Measurements from ENCODE around the gene PRRX2. TPM values are rescaled to one million over a fixed set of nuclear protein-coding genes. Genes with fewer than 3 reads are reported as not detected.
A peak's percentile ranks its signal among the peaks of the same experiment; 100 is the strongest.
"Not testable (repeated sequence)": the region's sequence is repeated elsewhere in the genome, so short reads cannot be mapped to it uniquely, and the experiment has no call there.

The PRRX2 gene
- polyA plus RNA-seq, 1 donor from 2014 or later: not detected

GRCh38 chr9:129653823-129654553 is 11.5 kb upstream of the PRRX2 start:
- H3K27ac Mint-ChIP-seq: peak overlapping the region in 1 of 3 donors; percentile 35
- peak overlapping the region in 1 of 4 donors; percentile 39 for H3K4me3 Mint-ChIP-seq
- no peaks in the 10 kb centered on the region for H3K9me3 Mint-ChIP-seq
- no peaks in the 10 kb centered on the region for H3K4me1 Mint-ChIP-seq
- no peaks in the 10 kb centered on the region for H3K27me3 Mint-ChIP-seq
- H3K36me3 Mint-ChIP-seq: no peaks in the 10 kb centered on the region

- no peak overlapping the region for H3K4me3 Mint-ChIP-seq
- H3K4me1 Mint-ChIP-seq: no peaks in the 10 kb centered on the region
- H3K36me3 Mint-ChIP-seq: no peaks in the 10 kb centered on the region
- H3K9me3 Mint-ChIP-seq: no peaks in the 10 kb centered on the region
- no peaks in the 10 kb centered on the region for H3K27me3 Mint-ChIP-seq
- H3K27ac Mint-ChIP-seq: peak overlapping the region in 1 of 3 donors; percentile 35
Measured at GRCh38 chr9:129654554-129655040, 10.8 kb upstream of the PRRX2 start.

DNA sequence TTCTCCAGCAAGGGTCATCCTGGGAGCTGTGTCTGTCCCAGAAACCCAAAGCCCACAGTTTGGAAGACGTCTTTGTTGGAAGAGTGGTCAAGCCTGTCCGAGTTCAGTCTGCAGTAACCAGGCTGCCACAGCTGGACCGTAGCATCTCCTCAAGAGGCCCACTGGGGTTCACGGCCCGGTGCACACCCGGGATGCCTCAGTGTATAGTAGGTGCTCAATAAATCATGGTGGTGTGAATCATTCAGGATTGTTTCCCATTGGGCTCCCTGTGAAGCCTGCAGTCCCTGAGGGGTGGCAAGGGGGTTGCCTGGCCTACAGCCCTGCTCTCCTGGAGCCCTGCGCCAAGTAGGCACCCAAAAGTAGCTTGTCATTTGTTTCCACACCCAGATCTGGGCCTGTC is 10.3 kb upstream of the PRRX2 start:
- Mint-ChIP-seq H3K36me3 (no peaks in the 10 kb centered on the region), H3K4me3 (no peak overlapping the region), H3K27ac (no peak overlapping the region), H3K4me1 (no peaks in the 10 kb centered on the region), H3K27me3 (no peaks in the 10 kb centered on the region), H3K9me3 (no peaks in the 10 kb centered on the region)

DNA sequence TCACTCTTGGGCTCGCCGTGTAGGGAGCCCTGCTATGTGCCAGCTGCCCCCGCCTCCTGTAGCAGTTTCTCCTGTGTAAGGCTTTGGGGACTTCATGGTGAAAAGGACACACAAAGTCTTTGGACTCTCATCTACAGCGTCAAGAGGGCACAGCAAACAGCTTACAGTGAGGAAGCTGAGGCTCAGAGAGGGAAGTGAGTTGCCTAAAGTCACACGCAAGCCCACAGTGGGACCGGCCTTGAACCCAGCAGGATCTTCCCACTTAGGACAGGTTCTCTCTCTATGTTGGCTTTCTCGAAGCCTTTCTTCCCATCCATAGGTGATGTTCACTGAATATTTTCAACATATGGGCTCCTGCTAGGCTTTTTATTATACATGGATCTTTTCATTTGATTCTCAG is 9.8 kb upstream of the PRRX2 start:
- no peaks in the 10 kb centered on the region for H3K4me1 Mint-ChIP-seq

DNA sequence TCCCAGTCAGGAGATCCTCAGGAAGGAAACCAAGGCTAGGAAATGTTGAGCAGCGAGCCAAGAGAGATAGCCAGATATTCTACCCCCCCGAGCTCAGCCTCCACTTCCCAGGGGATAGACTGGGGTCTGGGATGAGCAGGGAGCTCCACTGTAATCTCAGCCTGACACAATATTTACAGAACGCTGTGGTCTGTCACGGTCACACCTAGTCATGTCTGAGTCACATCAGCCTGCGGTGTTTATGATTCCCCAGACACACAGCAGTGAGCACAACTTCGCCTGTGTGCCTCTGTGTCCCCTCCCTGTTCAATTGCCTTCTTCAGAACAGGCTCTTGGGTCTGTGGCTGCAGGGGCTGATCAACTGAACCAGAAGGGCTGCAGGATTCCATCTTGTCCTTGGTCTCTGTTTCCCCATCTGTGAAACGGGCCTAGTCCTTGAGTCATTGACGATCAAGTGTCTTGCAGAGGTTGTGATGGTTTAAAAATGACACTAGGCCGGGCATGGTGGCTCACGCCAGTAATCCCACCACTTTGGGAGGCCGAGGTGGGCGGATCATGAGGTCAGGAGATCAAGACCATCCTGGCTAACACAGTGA is 8.6 kb upstream of the PRRX2 start:
- no peaks in the 10 kb centered on the region for H3K36me3 Mint-ChIP-seq
- no peak overlapping the region for H3K4me3 Mint-ChIP-seq
- H3K9me3 Mint-ChIP-seq: no peaks in the 10 kb centered on the region
- peak overlapping the region in 1 of 3 donors; percentile 21 for H3K27ac Mint-ChIP-seq
- H3K27me3 Mint-ChIP-seq: no peaks in the 10 kb centered on the region
- H3K4me1 Mint-ChIP-seq: no peaks in the 10 kb centered on the region

More for the DNA sequence above, 9.8 kb upstream of the PRRX2 start:
- H3K27ac Mint-ChIP-seq: no peak overlapping the region
- H3K27me3 Mint-ChIP-seq: no peaks in the 10 kb centered on the region
- H3K9me3 Mint-ChIP-seq: no peaks in the 10 kb centered on the region
- no peaks in the 10 kb centered on the region for H3K36me3 Mint-ChIP-seq
- H3K4me3 Mint-ChIP-seq: no peak overlapping the region

- Mint-ChIP-seq H3K4me3 (no peak overlapping the region), H3K36me3 (no peaks in the 10 kb centered on the region), H3K27ac (no peak overlapping the region), H3K9me3 (no peaks in the 10 kb centered on the region), H3K27me3 (peaks cover 5% of the 10 kb centered on the region), H3K4me1 (no peaks in the 10 kb centered on the region)
Measured at GRCh38 chr9:129661029-129661428, 4.4 kb upstream of the PRRX2 start.

DNA sequence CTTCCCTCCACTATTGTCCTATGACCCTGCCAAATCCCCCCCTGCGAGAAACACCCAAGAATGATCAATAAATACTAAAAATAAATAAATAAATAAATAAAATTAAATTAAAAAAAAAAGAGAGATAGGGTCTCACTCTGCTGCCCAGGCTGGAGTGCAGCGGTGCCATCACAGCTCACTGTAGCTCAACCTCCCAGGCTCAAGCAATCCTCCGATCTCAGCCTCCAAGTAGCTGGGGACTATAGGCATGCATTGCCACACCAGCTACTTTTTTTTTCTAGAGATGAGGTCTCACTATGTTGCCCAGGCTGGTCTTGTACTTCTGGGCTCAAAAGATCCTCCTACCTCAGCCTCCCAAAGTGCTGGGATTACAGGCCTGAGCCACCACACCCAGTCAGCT is 3.2 kb upstream of the PRRX2 start:
- H3K36me3 Mint-ChIP-seq, H3K27me3 Mint-ChIP-seq, H3K4me3 Mint-ChIP-seq, H3K4me1 Mint-ChIP-seq, H3K9me3 Mint-ChIP-seq, H3K27ac Mint-ChIP-seq: not testable (repeated sequence)

GRCh38 chr9:129664746-129665388 is 580 bp upstream of the PRRX2 start:
- H3K4me3 Mint-ChIP-seq: peak overlapping the region in 3 of 4 donors; percentile 63 to 79 (median 77)
- no peaks in the 10 kb centered on the region for H3K4me1 Mint-ChIP-seq
- no peaks in the 10 kb centered on the region for H3K36me3 Mint-ChIP-seq
- H3K27ac Mint-ChIP-seq: no peak overlapping the region
- peaks cover 7% of the 10 kb centered on the region for H3K27me3 Mint-ChIP-seq
- no peaks in the 10 kb centered on the region for H3K9me3 Mint-ChIP-seq

DNA sequence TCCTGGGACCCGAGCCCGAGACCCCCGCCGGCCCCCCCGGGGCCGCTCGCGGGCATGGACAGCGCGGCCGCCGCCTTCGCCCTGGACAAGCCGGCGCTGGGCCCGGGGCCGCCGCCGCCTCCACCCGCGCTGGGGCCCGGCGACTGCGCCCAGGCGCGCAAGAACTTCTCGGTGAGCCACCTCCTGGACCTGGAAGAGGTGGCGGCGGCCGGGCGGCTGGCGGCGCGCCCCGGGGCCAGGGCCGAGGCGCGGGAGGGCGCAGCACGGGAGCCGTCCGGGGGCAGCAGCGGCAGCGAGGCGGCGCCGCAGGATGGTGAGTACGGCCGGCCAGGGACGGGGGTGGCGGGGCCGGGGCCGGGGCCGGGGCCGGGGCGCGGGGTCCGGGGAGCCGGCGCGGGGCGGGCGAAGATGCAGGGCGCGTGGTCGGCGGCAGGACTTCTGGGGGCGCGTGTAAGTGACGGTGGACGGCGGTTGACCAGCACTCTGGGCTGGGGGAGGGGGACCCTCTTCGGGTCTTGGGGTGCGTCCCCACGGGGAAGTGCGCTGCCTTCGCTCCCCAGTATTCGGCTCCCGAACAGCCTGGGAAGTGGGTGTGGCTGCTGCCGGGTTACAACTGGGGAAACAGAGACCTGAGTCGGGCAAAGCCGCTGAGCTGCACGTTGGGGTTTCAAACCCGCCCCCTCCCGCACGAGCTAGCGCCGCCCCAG is 520 bp downstream of the PRRX2 start:
- H3K27me3 Mint-ChIP-seq: peaks cover 7% of the 10 kb centered on the region
- H3K4me3 Mint-ChIP-seq: peak overlapping the region in 2 of 4 donors; percentile 16 to 55
- no peaks in the 10 kb centered on the region for H3K4me1 Mint-ChIP-seq
- no peaks in the 10 kb centered on the region for H3K36me3 Mint-ChIP-seq
- no peaks in the 10 kb centered on the region for H3K9me3 Mint-ChIP-seq
- no peak overlapping the region for H3K27ac Mint-ChIP-seq

DNA sequence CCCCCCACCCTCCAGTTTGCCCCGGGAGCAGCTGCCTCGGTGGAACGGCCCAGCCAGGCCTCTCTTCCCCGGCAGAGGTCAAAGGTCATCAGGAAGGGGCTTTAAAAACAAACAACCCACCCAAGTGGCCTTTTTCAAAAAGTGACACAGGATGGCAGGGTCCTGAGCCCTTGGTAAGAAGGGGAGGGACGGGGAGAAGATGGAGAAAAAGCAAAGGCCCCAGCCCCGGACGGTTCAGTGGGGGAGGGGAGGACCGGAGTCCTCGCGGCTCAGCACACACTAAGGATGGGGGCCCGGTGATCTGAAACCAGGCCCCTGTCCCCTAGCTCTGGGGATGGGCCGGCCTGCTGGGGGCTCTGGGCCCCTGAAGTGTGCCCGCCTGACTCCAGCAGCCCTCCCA is 1.1 kb downstream of the PRRX2 start:
- Mint-ChIP-seq H3K9me3 (no peaks in the 10 kb centered on the region), H3K36me3 (no peaks in the 10 kb centered on the region), H3K4me1 (no peaks in the 10 kb centered on the region), H3K27me3 (peaks cover 7% of the 10 kb centered on the region), H3K4me3 (no peak overlapping the region), H3K27ac (no peak overlapping the region)

DNA sequence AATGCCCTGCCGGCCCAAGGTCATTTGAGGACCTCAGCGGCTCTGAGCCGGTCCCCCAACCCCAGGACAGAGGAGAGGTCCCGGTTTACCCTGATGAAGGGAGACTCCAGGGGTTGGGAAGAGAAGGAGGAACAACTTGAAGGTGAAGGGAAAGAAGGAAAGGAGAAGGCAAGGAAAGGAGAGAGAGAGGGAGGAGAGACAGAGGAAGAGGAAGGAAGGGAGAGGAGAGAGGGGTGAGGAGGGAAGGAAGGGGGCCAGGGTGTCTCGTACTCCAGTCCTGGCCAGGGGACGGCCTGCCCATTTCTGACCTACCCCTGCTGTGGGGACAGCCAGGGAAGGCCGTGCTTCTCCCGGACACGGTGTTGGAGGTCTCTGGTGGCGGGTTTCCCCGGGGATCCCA is 1.9 kb downstream of the PRRX2 start:
- Mint-ChIP-seq H3K4me3 (no peak overlapping the region), H3K27me3 (peaks cover 9% of the 10 kb centered on the region), H3K36me3 (no peaks in the 10 kb centered on the region), H3K4me1 (no peaks in the 10 kb centered on the region), H3K9me3 (no peaks in the 10 kb centered on the region), H3K27ac (no peak overlapping the region)

DNA sequence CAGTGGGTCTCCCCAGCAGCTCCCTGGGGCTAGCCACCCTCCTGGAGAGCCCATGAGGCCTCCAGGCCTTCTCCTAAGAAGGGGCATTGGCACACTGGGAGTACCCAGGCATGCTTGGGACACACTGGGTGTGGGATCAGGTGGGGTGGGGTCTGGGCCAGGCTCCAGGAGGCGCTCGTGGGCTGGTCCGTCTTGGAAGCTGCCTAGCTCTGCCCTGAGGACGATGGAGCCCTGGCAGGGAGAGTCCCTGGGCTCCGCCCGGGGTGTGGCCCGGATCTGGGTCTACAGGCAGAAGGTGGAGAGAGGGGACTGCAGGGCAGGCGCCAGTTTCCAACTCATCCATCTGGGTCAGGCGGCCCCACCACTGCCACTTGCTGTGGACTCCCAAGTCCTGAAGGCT is 2.4 kb downstream of the PRRX2 start:
- no peak overlapping the region for H3K27ac Mint-ChIP-seq
- peaks cover 9% of the 10 kb centered on the region for H3K27me3 Mint-ChIP-seq
- H3K4me3 Mint-ChIP-seq: no peak overlapping the region
- no peaks in the 10 kb centered on the region for H3K9me3 Mint-ChIP-seq
- no peaks in the 10 kb centered on the region for H3K4me1 Mint-ChIP-seq
- H3K36me3 Mint-ChIP-seq: no peaks in the 10 kb centered on the region

- no peak overlapping the region for H3K4me3 Mint-ChIP-seq
- no peaks in the 10 kb centered on the region for H3K9me3 Mint-ChIP-seq
- H3K27me3 Mint-ChIP-seq: peaks cover 10% of the 10 kb centered on the region
- no peaks in the 10 kb centered on the region for H3K36me3 Mint-ChIP-seq
- H3K4me1 Mint-ChIP-seq: no peaks in the 10 kb centered on the region
- H3K27ac Mint-ChIP-seq: no peak overlapping the region
Measured at GRCh38 chr9:129669141-129669718, 3.8 kb downstream of the PRRX2 start.

GRCh38 chr9:129669946-129670345 is 4.5 kb downstream of the PRRX2 start:
- Mint-ChIP-seq H3K4me1 (no peaks in the 10 kb centered on the region), H3K27me3 (peaks cover 7% of the 10 kb centered on the region), H3K4me3 (no peak overlapping the region), H3K36me3 (no peaks in the 10 kb centered on the region), H3K9me3 (no peaks in the 10 kb centered on the region), H3K27ac (no peak overlapping the region)

- H3K4me1 Mint-ChIP-seq: no peaks in the 10 kb centered on the region
- H3K27me3 Mint-ChIP-seq: peaks cover 9% of the 10 kb centered on the region
- H3K27ac Mint-ChIP-seq: no peak overlapping the region
- H3K9me3 Mint-ChIP-seq: no peaks in the 10 kb centered on the region
- no peaks in the 10 kb centered on the region for H3K36me3 Mint-ChIP-seq
- H3K4me3 Mint-ChIP-seq: no peak overlapping the region
Measured at GRCh38 chr9:129671065-129671464, 5.6 kb downstream of the PRRX2 start.
